ENCODE results near the gene PNMA8B. TPM values are rescaled to one million over a fixed set of nuclear protein-coding genes. Genes with fewer than 3 reads are reported as not detected.

PNMA8B gene
- polyA plus RNA-seq, 1 of the 3 experiments (the other 2 are of a cell fraction), result 0.92 TPM

- no peaks in the 10 kb centered on the region for H3K79me2 ChIP-seq (ENCODE audit: insufficient read depth)
- no peak overlapping the region for H3K4me2 ChIP-seq
- 54% methylated on average over 5 of the region's 5 CpGs for WGBS (ENCODE audit: low lambda C conversion rate)
- peaks cover 4 to 14% of the 10 kb centered on the region in 2 experiments; a peak in 2 of 4 replicates for H3K4me1 ChIP-seq (ENCODE audit: control insufficient read depth in 1 of 2, insufficient read depth in 2 of 2, low read depth in 1 of 2, low read length in 1 of 2)
- TF ChIP-seq MEF2A (IDR thresholded peaks at IDR 0.05; ENCODE audit: borderline replicate concordance, low read depth) (no peak), CTCF (IDR thresholded peaks at IDR 0.05) (no peak), SMC3 (IDR thresholded peaks at IDR 0.05; ENCODE audit: low read depth, low read length) (no peak), EZH2phosphoT487 (IDR thresholded peaks at IDR 0.05; ENCODE audit: borderline replicate concordance, low read depth) (no peak), RXRA (IDR thresholded peaks at IDR 0.05; ENCODE audit: borderline replicate concordance, low read depth) (no peak), FOSL2 (IDR thresholded peaks at IDR 0.05; ENCODE audit: borderline replicate concordance, low read depth) (no peak)
- H4K20me1 ChIP-seq (ENCODE audit: insufficient read depth), result no peaks in the 10 kb centered on the region
- no peaks in the 10 kb centered on the region for H3K9me2 ChIP-seq
- H3K27ac ChIP-seq (ENCODE audit: low read depth in 2 of 2, low read length in 1 of 2), result peak overlapping the region in 1 of 2 experiments; percentile 8; a peak in 1 of 4 replicates
- no peak overlapping the region for H2AFZ ChIP-seq (ENCODE audit: low read depth)
- no peak for DNase-seq
- no peaks in the 10 kb centered on the region for H3K27me3 ChIP-seq (ENCODE audit: insufficient read depth)
- ChIA-PET POLR2A (no interaction called here), CTCF (interaction anchor here (1.1 to 24.7 kb wide), 3 partner anchors 11 to 201 kb away, joined by 6 to 463 read pairs (median 6); partner anchors contain the start of gene PNMA8A)
- no peaks in the 10 kb centered on the region for H3K9me3 ChIP-seq
- peaks cover 8% of the 10 kb centered on the region for H3F3A ChIP-seq (replicated peaks; ENCODE audit: insufficient read depth)
- no peak overlapping the region for H3K4me3 ChIP-seq (ENCODE audit: low read depth in 2 of 2, low read length in 1 of 2)
- no peaks in the 10 kb centered on the region for H3K36me3 ChIP-seq (replicated peaks in 1 of 2; ENCODE audit: control insufficient read depth in 1 of 2, insufficient read depth in 2 of 2, low read length in 1 of 2)
- no peak overlapping the region for H3K9ac ChIP-seq
Observed at GRCh38 chr19:46481947-46482346, 13.7 kb downstream of the PNMA8B start.

GRCh38 chr19:46481223-46481848, 14.3 kb downstream of the PNMA8B start:
- Histone ChIP-seq H3K27me3 (ENCODE audit: insufficient read depth) (no peaks in the 10 kb centered on the region), H3F3A (replicated peaks; ENCODE audit: insufficient read depth) (peaks cover 11% of the 10 kb centered on the region), H3K9ac (no peak overlapping the region), H3K4me3 (ENCODE audit: low read depth in 2 of 2, low read length in 1 of 2) (no peak overlapping the region), H3K4me1 (ENCODE audit: control insufficient read depth in 1 of 2, insufficient read depth in 2 of 2, low read depth in 1 of 2, low read length in 1 of 2) (peaks cover 4 to 14% of the 10 kb centered on the region in 2 experiments; a peak in 2 of 4 replicates), H3K36me3 (replicated peaks in 1 of 2; ENCODE audit: control insufficient read depth in 1 of 2, insufficient read depth in 2 of 2, low read length in 1 of 2) (no peaks in the 10 kb centered on the region), H2AFZ (ENCODE audit: low read depth) (no peak overlapping the region), H4K20me1 (ENCODE audit: insufficient read depth) (no peaks in the 10 kb centered on the region), H3K27ac (ENCODE audit: low read depth in 2 of 2, low read length in 1 of 2) (peak overlapping the region; percentile 11 to 41; a peak in 2 of 4 replicates), H3K4me2 (no peak overlapping the region), H3K9me3 (no peaks in the 10 kb centered on the region), H3K79me2 (ENCODE audit: insufficient read depth) (no peaks in the 10 kb centered on the region), H3K9me2 (no peaks in the 10 kb centered on the region)
- no peak for TF ChIP-seq CHD2 (IDR thresholded peaks at IDR 0.05; ENCODE audit: low read length, partially characterized antibody)
- no peak for TF ChIP-seq RCOR1 (IDR thresholded peaks at IDR 0.05; ENCODE audit: low read length)
- TF ChIP-seq SMC3 (IDR thresholded peaks at IDR 0.05; ENCODE audit: low read depth, low read length), result no peak
- no peak for TF ChIP-seq EP300 (IDR thresholded peaks at IDR 0.05; ENCODE audit: borderline replicate concordance in 1 of 2, low read depth in 1 of 2, low read length in 1 of 2)
- TF ChIP-seq TCF12 (IDR thresholded peaks at IDR 0.05), result peak; percentile 42; the same call in 1 of the 2 replicates
- no peak for TF ChIP-seq CTCF (IDR thresholded peaks at IDR 0.05)
- no peak for TF ChIP-seq GABPA (IDR thresholded peaks at IDR 0.05; ENCODE audit: low read depth)
- ChIA-PET POLR2A (no interaction called here), CTCF (interaction anchor here (1.1 to 24.7 kb wide), 4 partner anchors 11 to 201 kb away, joined by 6 to 463 read pairs (median 6); partner anchors contain the start of gene PNMA8A)
- no peak for DNase-seq
- whole genome bisulfite sequencing (ENCODE audit: low lambda C conversion rate), result 77% methylated on average over 16 of the region's 16 CpGs
